ENCODE data around the gene IKZF4.
A peak's percentile ranks its signal among the peaks of the same experiment; 100 is the strongest.

IKZF4 gene

DNA sequence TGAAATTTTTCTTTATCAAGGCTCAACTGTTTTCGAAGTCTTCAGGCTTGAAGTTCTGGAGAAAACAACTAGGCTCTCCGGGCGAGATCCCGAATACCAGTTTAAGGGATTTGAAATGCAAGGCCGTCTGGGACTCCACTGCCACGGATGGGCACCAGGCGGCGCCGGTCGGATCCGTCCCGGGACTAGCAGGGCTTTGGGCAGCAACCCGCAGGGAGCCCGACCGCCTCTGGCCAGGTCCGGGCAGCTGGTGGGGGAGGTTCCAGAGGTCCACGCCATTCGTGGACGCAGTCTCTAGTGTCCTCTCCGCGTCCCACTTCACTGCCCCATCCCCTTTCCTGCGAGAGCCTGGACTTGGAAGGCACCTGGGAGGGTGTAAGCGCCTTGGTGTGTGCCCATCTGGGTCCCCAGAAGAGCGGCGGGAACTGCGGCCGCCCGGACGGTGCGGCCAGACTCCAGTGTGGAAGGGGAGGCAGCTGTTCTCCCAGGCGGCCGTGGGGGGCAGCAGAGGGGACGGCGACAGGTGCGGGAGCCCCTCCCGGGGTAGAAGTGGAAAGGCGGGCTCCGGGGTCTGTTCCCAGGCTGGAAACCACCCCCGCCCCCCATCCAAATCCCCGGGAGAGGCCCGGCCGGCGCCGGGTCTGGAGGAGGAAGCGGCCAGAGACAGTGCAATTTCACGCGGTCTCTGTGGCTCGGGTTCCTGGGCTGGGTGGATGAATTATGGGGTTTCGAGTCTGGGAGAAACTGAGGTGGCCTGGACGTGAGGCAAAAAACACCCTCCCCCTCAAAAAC, 58.3 kb downstream of the IKZF4 start:
- DNase-seq: peak; percentile 86
- peak overlapping the region; percentile 68 for H3K4me3 ChIP-seq (ENCODE audit: low read depth, low read length)
- H3K27me3 ChIP-seq: peaks cover 5% of the 10 kb centered on the region; the same call in 1 of the 2 replicates
- no peaks in the 10 kb centered on the region for H3K9me3 ChIP-seq
- TF ChIP-seq, protein P1, sequence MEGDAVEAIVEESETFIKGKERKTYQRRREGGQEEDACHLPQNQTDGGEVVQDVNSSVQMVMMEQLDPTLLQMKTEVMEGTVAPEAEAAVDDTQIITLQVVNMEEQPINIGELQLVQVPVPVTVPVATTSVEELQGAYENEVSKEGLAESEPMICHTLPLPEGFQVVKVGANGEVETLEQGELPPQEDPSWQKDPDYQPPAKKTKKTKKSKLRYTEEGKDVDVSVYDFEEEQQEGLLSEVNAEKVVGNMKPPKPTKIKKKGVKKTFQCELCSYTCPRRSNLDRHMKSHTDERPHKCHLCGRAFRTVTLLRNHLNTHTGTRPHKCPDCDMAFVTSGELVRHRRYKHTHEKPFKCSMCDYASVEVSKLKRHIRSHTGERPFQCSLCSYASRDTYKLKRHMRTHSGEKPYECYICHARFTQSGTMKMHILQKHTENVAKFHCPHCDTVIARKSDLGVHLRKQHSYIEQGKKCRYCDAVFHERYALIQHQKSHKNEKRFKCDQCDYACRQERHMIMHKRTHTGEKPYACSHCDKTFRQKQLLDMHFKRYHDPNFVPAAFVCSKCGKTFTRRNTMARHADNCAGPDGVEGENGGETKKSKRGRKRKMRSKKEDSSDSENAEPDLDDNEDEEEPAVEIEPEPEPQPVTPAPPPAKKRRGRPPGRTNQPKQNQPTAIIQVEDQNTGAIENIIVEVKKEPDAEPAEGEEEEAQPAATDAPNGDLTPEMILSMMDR (IDR thresholded peaks at IDR 0.05; ENCODE audit: low read depth, low read length): peak; percentile 76
- H3K4me1 ChIP-seq: no peaks in the 10 kb centered on the region
- no peaks in the 10 kb centered on the region for H3K36me3 ChIP-seq

DNA sequence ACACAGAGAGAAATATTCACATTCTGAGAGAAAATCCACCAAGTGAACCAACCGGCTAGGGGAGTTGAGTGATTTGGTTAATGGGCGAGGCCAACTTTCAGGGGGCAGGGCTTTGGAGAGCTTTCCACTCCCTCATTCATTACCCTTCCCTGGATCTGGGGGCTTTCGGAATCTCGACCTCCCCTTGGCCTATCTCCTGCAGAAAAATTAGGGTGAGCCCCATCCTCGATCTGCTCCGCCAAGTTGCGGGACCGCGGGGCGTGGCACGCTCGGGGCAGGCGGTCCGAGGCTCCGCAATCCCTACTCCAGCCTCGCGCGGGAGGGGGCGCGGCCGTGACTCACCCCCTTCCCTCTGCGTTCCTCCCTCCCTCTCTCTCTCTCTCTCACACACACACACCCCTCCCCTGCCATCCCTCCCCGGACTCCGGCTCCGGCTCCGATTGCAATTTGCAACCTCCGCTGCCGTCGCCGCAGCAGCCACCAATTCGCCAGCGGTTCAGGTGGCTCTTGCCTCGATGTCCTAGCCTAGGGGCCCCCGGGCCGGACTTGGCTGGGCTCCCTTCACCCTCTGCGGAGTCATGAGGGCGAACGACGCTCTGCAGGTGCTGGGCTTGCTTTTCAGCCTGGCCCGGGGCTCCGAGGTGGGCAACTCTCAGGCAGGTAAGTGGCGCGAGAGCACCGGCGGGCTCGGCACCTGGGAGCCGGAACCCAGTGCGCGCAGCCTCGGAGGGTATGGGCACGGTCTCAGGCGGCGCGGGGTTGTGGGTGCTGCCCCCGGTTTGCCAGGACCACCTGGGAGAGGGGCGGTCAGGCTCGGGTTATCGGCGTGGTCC, 59.1 kb downstream of the IKZF4 start, which contains the start of gene ERBB3:
Gene ERBB3 (plus strand): TSS at position 443 of the 833 bp plus-strand sequence. CDS start 136 bp downstream, at position 579.
- Histone ChIP-seq H3K4me3 (ENCODE audit: low read depth, low read length) (peak within 1 kb of the TSS; percentile 68), H3K4me1 (no peaks in the 10 kb centered on the region), H3K27me3 (peaks cover 5% of the 10 kb centered on the region; the same call in 1 of the 2 replicates), H3K9me3 (no peaks in the 10 kb centered on the region), H3K36me3 (no peaks in the 10 kb centered on the region)
- TF ChIP-seq, protein P1 (IDR thresholded peaks at IDR 0.05; ENCODE audit: low read depth, low read length): no peak
- DNase-seq: peak; percentile 69

DNA sequence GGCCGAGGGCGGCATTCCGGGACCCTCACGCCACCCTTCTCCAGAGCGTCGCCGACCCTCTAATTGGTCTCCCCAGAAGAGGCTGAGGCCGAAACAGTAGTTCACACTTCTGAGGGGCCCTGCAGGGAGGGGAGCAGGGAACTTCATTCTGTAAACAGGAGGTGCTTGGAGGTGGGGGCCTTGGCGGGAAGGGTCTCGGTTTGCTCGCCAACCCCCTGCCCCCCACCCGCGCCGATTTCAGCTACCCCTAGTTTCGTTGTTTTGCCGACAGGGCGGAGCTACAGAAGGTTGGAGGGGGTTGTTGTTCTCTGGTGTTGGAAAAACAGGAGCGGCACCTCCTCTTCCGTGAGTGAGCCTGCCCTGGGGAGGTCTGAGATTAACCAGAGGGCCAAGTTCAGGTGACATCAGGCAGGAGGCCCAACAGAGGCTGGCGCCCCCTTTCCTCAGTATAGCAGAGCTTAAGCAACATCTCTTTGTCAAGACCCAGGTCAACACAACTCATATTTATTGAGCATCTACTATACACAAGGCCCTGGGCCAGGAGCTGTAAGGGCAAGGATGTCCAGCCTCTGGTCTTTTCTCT, 59.8 kb downstream of the IKZF4 start:
- Histone ChIP-seq H3K36me3 (no peaks in the 10 kb centered on the region), H3K9me3 (no peaks in the 10 kb centered on the region), H3K27me3 (peaks cover 5% of the 10 kb centered on the region; the same call in 1 of the 2 replicates), H3K4me1 (no peaks in the 10 kb centered on the region), H3K4me3 (ENCODE audit: low read depth, low read length) (no peak overlapping the region)
- TF ChIP-seq, protein P1 (IDR thresholded peaks at IDR 0.05; ENCODE audit: low read depth, low read length): no peak
- no peak for DNase-seq

DNA sequence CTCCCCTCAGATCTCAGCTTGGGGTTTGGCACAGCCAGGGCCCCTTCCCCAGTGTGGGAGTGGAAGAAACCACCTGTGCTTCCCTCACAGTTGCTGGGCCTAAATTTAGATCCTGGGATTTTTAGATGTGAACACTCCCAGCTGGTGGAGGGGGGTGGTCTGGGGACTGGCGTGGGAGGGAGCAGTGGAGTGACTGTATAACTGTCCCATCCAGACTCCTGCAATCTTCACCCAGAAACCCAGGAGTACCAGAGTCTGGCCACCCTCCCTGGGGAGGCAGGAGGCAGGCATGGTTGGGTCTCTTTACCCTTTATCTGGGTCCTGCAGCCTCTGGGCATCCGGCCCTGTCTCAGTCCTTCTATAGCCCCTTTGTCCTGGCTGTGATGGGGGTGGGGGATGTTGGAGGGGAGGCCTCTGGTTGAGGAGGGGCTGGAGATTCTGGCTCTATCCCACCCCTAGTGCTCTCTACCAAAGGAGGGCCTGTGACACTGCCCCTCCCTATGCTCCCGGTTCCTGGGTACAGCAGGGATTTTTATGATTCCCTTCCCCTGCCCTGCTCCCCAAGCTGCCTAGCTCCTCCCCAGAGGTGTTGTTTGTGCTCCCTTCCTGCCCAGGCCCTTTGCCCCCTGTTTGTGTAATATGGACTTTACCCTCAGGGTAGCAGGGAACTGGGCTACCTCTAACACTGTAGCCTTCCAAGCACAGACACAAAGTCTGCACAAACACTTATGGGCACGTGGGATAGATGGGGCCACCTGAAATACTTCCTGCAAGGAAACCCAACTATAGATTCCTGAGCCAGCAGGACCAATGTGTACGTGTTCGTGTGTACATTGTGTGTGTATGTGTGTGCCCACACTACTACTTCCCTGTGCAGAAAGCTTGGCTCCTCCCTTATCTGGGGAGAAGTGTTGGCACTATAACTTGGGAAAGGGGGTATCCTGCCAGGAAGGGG, 60.8 kb downstream of the IKZF4 start:
- H3K4me3 ChIP-seq (ENCODE audit: low read depth, low read length): no peak overlapping the region
- no peaks in the 10 kb centered on the region for H3K36me3 ChIP-seq
- TF ChIP-seq, protein P1 (IDR thresholded peaks at IDR 0.05; ENCODE audit: low read depth, low read length): no peak
- no peaks in the 10 kb centered on the region for H3K4me1 ChIP-seq
- no peaks in the 10 kb centered on the region for H3K9me3 ChIP-seq
- DNase-seq: peak; percentile 39
- peaks cover 5% of the 10 kb centered on the region; the same call in 1 of the 2 replicates for H3K27me3 ChIP-seq

DNA sequence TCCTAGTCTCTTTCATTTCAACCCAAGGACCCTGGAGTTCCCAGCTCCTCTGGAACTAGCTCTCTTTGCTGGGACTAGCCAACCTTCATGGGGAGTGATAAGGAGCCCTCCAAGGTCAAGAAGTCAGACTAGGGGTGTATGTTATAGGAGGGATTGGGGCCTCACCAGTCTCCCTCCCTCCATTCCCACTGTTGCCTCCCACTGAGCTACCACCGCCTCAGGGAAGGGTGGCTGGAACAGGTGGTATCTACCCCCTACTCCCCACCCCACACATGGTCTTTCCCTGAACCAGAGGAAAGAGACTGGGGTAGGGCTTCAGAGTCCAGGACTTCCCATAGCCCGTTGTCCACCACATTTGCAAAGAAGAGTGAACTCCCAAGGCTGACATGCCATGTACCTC, 61.5 kb downstream of the IKZF4 start:
- no peak overlapping the region for H3K4me3 ChIP-seq (ENCODE audit: low read depth, low read length)
- H3K4me1 ChIP-seq: no peaks in the 10 kb centered on the region
- peaks cover 5% of the 10 kb centered on the region; the same call in 1 of the 2 replicates for H3K27me3 ChIP-seq
- TF ChIP-seq, protein P1 (IDR thresholded peaks at IDR 0.05; ENCODE audit: low read depth, low read length): no peak
- DNase-seq: no peak
- no peaks in the 10 kb centered on the region for H3K36me3 ChIP-seq
- H3K9me3 ChIP-seq: no peaks in the 10 kb centered on the region
